Activated gamma-delta T cell (primary cell): ENCODE results near the gene EFCAB11.

Experiments used
- DNase-seq: peaks from one replicate; lab custom pipeline; 2025; lab: John Stamatoyannopoulos, UW

EFCAB11 gene

DNA sequence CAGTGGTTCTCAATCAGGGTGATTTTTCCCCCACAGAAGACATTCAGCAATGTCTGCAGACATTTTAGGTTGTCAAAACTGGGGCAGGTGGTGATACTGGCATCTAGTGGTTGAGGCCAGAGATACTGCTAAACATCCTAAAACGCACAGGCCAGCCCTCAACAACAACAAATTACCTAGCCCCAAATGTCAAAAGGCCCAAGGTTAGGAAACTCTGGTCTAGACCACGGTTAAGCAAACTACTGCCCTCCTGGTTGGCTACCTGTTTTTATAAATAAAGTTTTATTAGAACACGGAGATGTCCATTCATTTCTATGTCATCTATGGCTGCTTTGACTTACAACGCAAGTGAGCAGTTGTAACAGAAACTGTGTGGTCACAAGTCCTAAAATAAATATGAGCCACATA, 186.7 kb downstream of the EFCAB11 start:
- no peak for DNase-seq

GRCh38 chr14:89767131-89767530, 187.4 kb downstream of the EFCAB11 start:
- DNase-seq, result no peak

- no peak for DNase-seq
Observed at GRCh38 chr14:89765346-89765745, 189.2 kb downstream of the EFCAB11 start.

DNA sequence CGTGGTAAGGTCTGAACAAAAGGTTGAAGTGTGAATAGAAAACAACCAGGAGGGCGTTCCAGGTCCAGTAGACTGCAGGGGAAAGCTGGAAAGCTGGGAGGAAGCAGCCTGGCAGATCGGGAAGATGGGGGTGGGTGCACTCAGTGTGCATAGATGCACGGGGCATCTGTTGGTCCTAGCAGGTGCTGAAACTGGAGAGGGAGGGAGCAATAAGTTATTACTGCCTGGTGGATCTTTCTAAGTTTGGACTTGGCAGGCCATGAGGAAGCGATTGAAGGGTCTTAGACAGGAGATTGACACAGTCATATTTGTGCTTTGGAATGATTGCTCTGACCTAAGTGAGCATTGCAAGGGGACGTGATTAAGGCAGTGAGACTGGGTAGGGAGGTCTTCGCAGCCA, 194.4 kb downstream of the EFCAB11 start:
- no peak for DNase-seq

GRCh38 chr14:89757313-89757939, 197.1 kb downstream of the EFCAB11 start:
- DNase-seq, result no peak

GRCh38 chr14:89755816-89756215, 198.7 kb downstream of the EFCAB11 start:
- DNase-seq, result no peak

DNA sequence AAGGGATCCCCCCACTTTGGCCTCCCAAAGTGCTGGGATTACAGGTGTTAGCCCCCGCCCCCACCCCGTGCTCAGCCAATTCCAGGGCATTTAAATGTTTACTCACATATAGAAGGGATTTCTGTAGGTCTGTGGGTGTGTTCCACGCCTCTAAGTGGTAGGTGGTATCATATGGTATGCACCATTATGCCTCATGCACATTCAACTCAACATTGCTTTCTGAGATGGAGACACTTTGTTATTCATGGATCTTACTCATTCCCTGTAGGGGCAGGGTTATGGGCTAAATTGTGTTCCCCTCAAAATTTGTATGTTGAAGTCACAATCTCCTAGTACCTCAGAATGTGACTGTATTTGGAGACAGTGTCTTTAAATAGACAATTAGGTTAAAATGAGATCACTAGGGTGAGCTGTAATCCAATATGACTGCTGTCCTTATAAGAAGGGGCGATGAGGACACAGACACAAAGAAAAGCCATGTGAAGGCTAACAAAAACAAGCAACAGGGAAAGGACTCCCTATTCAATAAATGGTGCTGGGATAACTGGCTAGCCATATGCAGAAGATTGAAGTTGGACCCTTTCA, 200.6 kb downstream of the EFCAB11 start:
- no peak for DNase-seq

GRCh38 chr14:89750908-89751392, 203.6 kb downstream of the EFCAB11 start:
- DNase-seq, result no peak

DNA sequence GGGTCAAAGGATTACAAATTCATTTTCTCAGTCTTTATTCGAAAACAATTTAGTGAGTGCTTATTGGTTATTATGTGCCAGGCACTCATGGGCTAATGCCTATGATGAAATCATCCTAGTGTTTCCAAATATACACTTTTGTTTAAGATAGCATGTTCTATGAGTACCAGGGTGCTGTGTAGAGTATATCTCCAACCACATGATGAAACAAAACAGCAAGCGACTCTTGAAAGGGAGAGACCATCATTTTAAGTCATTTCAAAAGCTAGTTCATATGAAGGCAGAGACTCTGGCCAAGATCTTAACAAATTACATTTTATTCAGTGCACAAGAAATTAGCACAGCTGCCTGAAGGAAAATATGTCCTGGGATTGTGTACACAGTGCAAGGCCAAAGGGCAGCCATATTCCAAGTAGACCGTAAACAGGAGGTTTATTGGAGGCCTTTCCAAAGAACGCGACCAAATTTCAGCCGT, 204.2 kb downstream of the EFCAB11 start:
- DNase-seq, result no peak

GRCh38 chr14:89748004-89748403, 206.5 kb downstream of the EFCAB11 start:
- DNase-seq, result no peak

GRCh38 chr14:89747126-89747525, 207.4 kb downstream of the EFCAB11 start:
- DNase-seq, result no peak

DNA sequence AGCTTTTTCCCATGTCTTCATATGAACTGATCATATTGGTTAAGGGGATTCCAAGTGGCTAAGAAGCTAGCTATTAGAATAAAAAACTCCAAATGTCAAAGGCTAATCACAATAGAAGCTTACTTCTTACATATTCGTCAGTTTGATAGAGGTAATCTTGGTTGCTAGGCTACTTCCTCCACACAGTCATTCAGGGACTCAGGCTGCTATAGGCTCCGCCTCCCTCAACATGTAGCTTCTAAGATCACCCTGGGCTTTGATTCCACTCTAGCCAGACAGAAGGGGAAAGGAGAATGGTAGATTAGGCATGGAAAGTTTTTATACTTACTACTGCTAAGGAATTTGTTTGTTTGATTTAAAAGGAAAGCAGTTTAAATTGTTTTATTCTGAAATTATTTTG, 207.9 kb downstream of the EFCAB11 start:
- no peak for DNase-seq

DNA sequence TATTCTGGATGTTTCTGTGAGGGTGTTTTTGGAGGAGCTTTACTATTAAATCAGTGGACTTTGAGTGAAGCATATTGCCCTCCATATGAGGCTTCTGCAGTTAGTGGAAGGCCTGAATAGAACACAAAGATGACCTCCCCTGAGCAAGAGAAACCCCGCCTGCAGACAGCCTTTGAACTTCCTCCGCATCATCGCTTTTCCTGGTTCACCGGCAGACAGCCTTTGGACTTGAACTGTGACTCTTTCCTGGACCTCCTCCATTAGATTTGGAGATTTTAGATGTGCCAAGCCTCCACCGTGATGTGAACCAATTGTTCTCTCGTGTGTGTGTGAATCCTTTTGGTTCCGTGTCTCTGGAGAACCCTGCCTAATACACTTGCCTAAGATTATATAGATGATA, 208.4 kb downstream of the EFCAB11 start:
- no peak for DNase-seq
